MM.1S (cell line): Measurements from ENCODE around the gene ACSM5.

Experiments used
- EZH2 ChIP-seq: fragments of 300-600 bp; sonication (generic); optimal IDR thresholded peaks from 2 replicates; pipeline ENCODE3; 2017; ENCODE audit warnings: low read depth, mild to moderate bottlenecking, antibody characterized with exemption, low read length, mixed read lengths
- EZH2phosphoT487 ChIP-seq: fragments of 300-600 bp; sonication (generic); IDR thresholded peaks from 2 replicates; pipeline ENCODE4 v1.6.1; 2018; ENCODE audit warnings: antibody characterized with exemption, low read length
- TF ChIP-seq, protein P1 (sequence below): fragments of 300-600 bp; sonication (generic); IDR thresholded peaks from 2 replicates; pipeline ENCODE4 v1.5.1; 2016; ENCODE audit warnings: antibody characterized with exemption, low read length, mixed read lengths

DNA sequence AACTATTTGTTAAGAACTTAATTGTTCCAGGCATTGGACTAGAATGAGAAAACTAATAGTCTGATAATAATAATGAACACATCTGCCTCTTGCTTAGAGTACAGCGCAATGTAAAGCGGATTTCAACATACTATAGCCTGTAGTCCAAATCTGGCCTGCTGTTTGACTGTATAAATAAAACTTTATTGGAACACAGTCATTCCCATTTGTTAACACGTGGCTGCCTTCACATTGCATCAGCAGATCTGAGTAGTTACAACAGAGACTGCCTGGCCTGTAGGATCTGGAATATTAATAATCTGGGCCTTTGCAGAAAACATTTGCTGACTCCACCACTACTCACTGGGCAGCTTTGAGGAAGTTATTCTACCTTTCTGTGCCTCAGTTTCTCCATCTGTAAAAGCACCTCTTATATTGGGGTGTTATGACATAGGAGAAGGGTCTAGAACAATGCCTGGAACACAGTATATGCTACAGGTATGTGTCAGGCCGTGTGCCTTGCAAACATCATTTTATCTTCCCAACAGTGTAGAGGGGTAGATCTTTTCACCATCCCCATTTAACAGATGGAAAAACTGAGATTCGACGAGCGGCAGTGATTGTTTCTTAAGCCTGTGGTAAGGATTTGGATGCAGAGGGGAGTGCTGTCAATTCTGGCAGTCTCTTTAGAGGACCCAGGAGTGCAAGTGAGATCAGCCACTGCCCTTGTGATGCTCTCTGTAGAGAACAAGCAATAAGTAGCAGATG is 27.0 kb upstream of the ACSM5 start:
- TF ChIP-seq EZH2 (no peak), EZH2phosphoT487 (no peak)
- TF ChIP-seq, protein P1, sequence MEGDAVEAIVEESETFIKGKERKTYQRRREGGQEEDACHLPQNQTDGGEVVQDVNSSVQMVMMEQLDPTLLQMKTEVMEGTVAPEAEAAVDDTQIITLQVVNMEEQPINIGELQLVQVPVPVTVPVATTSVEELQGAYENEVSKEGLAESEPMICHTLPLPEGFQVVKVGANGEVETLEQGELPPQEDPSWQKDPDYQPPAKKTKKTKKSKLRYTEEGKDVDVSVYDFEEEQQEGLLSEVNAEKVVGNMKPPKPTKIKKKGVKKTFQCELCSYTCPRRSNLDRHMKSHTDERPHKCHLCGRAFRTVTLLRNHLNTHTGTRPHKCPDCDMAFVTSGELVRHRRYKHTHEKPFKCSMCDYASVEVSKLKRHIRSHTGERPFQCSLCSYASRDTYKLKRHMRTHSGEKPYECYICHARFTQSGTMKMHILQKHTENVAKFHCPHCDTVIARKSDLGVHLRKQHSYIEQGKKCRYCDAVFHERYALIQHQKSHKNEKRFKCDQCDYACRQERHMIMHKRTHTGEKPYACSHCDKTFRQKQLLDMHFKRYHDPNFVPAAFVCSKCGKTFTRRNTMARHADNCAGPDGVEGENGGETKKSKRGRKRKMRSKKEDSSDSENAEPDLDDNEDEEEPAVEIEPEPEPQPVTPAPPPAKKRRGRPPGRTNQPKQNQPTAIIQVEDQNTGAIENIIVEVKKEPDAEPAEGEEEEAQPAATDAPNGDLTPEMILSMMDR: no peak
